K562 (cell line): ENCODE measurements around the gene IDI1. TPM values are rescaled to one million over a fixed set of nuclear protein-coding genes. Genes with fewer than 3 reads are reported as not detected.
A peak's percentile ranks its signal among the peaks of the same experiment; 100 is the strongest.

Experiments used
- BHLHE40 ChIP-seq: IDR thresholded peaks from 2 replicates; pipeline ENCODE4 v1.6.1; 2011; ENCODE audit warnings: low read length, improper control_type of control experiment
- CREB1 ChIP-seq, 2 experiments: sonication (generic) in 1 of 2; formaldehyde crosslinking in 1 of 2; IDR thresholded peaks; 2 replicates each; pipeline versions ENCODE4 v1.6.1 to v1.8.0; 2012 to 2022; ENCODE audit warnings: inconsistent platforms in 1 of 2, mild to moderate bottlenecking in 1 of 2, missing genetic modification reagents in 1 of 2, moderate library complexity in 1 of 2
- EP300 ChIP-seq: IDR thresholded peaks from 2 replicates; pipeline ENCODE4 v1.6.1; 2012; ENCODE audit warnings: low read length, improper control_type of control experiment
- FOXK2 ChIP-seq, 2 experiments: fragments of 450-650 bp; IDR thresholded peaks in 1 of 2; conservative IDR thresholded peaks in 1 of 2; 2 replicates each; pipeline ENCODE4 v1.6.1; 2016; ENCODE audit warnings: low read depth in 2 of 2, mild to moderate bottlenecking in 1 of 2
- HNRNPH1 ChIP-seq: fragments of 200-400 bp; formaldehyde crosslinking; optimal IDR thresholded peaks from 2 replicates; pipeline ENCODE3; 2017; ENCODE audit warnings: low read depth, mild to moderate bottlenecking, low read length, moderate library complexity
- KLF13 ChIP-seq: fragments of 450-650 bp; IDR thresholded peaks from 2 replicates; pipeline ENCODE4 v1.6.1; 2016; ENCODE audit warnings: missing genetic modification characterization, low read depth, mild to moderate bottlenecking, missing compliant biosample characterization, moderate library complexity, borderline replicate concordance
- NR4A1 ChIP-seq, 2 experiments: fragments of 250-450 bp in 1 of 2; fragments of 450-650 bp in 1 of 2; sonication (Bioruptor Pico) in 1 of 2; IDR thresholded peaks; 2 replicates each; pipeline versions ENCODE4 v1.4.0 to v1.6.1; 2016 to 2020; ENCODE audit warnings: mild to moderate bottlenecking in 2 of 2, missing compliant biosample characterization in 1 of 2, missing genetic modification characterization in 1 of 2, moderate library complexity in 1 of 2
- POLR2H ChIP-seq: IDR thresholded peaks from 2 replicates; pipeline ENCODE4 v1.6.1; 2016; ENCODE audit warnings: missing genetic modification characterization, low read depth, mild to moderate bottlenecking, control low read depth, missing compliant biosample characterization, moderate library complexity
- RB1 ChIP-seq: fragments of 450-650 bp; IDR thresholded peaks from 2 replicates; pipeline ENCODE4 v1.6.1; 2017; ENCODE audit warnings: low read depth, mild to moderate bottlenecking
- SAFB2 ChIP-seq: fragments of 200-400 bp; formaldehyde crosslinking; IDR thresholded peaks from 2 replicates; pipeline ENCODE4 v1.6.1; 2018; ENCODE audit warnings: borderline replicate concordance, low read length, low read depth, moderate library complexity; ENCODE audit not compliant: severe bottlenecking
- SIN3A ChIP-seq, 2 experiments: fragments of 150-350 bp in 1 of 2; IDR thresholded peaks; 2 replicates each; pipeline ENCODE4 v1.6.1; 2011 to 2016; ENCODE audit warnings: borderline replicate concordance in 2 of 2, low read depth in 2 of 2, low read length in 2 of 2, mild to moderate bottlenecking in 2 of 2, moderate library complexity in 2 of 2; ENCODE audit not compliant: control insufficient read depth in 1 of 2
- SP2 ChIP-seq: IDR thresholded peaks from 2 replicates; pipeline ENCODE4 v1.6.1; 2011; ENCODE audit warnings: mild to moderate bottlenecking, low read depth, low read length, moderate library complexity; ENCODE audit not compliant: poor library complexity, severe bottlenecking; ENCODE audit errors: extremely low read depth
- YY1 ChIP-seq, 3 experiments: IDR thresholded peaks; 2 replicates each; pipeline ENCODE4 v1.6.1; 2011; ENCODE audit warnings: low read length in 2 of 3, mild to moderate bottlenecking in 2 of 3, moderate library complexity in 2 of 3, borderline replicate concordance in 1 of 3, control low read depth in 1 of 3, low read depth in 1 of 3; ENCODE audit not compliant: insufficient read depth in 3 of 3, insufficient replicate concordance in 2 of 3, control insufficient read depth in 1 of 3, insufficient read length in 1 of 3; ENCODE audit errors: extremely low read depth in 1 of 3
- ZBTB7A ChIP-seq: IDR thresholded peaks from 2 replicates; pipeline ENCODE4 v1.6.1; 2011; ENCODE audit warnings: low read depth, mild to moderate bottlenecking, low read length, moderate library complexity, borderline replicate concordance; ENCODE audit not compliant: control insufficient read depth
- ZNF79 ChIP-seq: fragments of 250-450 bp; sonication (Bioruptor Pico); IDR thresholded peaks from 2 replicates; pipeline ENCODE4 v1.4.0; 2020; ENCODE audit warnings: low read depth, mild to moderate bottlenecking, moderate library complexity
- polyA plus RNA-seq, 8 experiments: library from polyadenylated mRNA; depleted of rRNA in 4 of 8; stranded (reverse) in 5 of 8; unstranded in 3 of 8; fragments of >200 nt; fragmentation: Nextera tagmentation in 2 of 8; fragmentation: Illumina TruSeq in 1 of 8; extraction: Ambion mirVana in 2 of 8; extraction: Trizol in 1 of 8; gene quantifications; 2 replicates each; pipeline versions ENCODE4 v1.2.1 to v1.2.3, GENCODE V29; 2011 to 2014; ENCODE audit warnings: inconsistent platforms in 1 of 8, missing spikeins in 1 of 8
- total RNA-seq, 7 experiments: library from RNA; depleted of rRNA in 6 of 7; stranded (reverse); fragments of >200 nt in 6 of 7; fragmentation: Illumina TruSeq in 2 of 7; extraction: Trizol in 2 of 7; gene quantifications; 2 replicates each; pipeline versions ENCODE4 v1.2.1 to v1.2.3, GENCODE V29; 2011 to 2021; ENCODE audit warnings: low replicate concordance in 1 of 7
- TF ChIP-seq, protein P1 (sequence below): fragments of 250-450 bp; sonication (Bioruptor Pico); IDR thresholded peaks from 2 replicates; pipeline ENCODE4 v1.5.0; 2021
- TF ChIP-seq, protein P2 (sequence below): sonication (generic); formaldehyde crosslinking; IDR thresholded peaks from 2 replicates; pipeline ENCODE4 v1.8.0; 2022; ENCODE audit warnings: mild to moderate bottlenecking, missing genetic modification reagents
- TF ChIP-seq, protein P3 (sequence below): IDR thresholded peaks from 2 replicates; pipeline ENCODE4 v1.6.1; 2014; ENCODE audit warnings: antibody characterized with exemption
- TF ChIP-seq, protein P4 (sequence below): fragments of 450-650 bp; formaldehyde crosslinking; IDR thresholded peaks from 2 replicates; pipeline ENCODE4 v1.4.0; 2020; ENCODE audit warnings: mild to moderate bottlenecking, moderate library complexity

The IDI1 gene
- total and polyA plus RNA-seq, 9 of the 15 experiments (the other 6 are each of a cell fraction or from before 2014, with no cell fraction given), result 70.0 to 265 (median 119) TPM

DNA sequence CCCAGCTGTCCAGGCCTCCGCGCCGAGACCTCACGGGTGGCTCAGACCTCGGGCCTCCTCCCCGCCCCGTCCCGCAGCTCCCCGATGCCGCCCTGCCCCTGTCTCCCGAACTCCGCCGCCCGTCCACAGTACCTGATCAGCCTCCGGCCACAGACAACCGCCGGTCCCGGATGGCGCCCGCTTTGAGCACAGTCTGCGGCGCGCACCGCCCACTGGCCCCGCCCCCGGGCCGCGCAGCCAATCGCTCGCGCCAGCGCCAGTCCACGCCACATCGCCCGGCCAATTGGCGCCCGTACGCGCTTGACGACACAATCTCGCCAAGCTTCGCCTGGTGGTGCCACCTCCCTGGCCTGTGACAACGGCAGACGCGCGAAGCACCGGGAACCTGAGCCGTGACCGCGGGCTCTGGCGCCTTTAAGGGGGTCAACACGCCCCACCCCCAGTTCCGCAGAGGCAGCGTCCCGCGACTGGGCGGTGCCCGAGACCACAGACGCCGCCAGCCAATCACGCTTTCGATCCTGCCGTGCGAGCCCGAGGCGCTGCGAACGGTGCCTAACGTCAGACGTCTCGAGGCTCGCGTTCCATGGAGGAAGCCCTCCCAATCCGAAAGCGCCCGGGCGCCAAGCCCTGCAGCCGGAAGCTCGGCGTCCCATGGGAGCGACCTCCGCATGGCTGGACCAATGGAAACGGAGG, at the start of gene IDI1 (continued):
- TF ChIP-seq, protein P1, sequence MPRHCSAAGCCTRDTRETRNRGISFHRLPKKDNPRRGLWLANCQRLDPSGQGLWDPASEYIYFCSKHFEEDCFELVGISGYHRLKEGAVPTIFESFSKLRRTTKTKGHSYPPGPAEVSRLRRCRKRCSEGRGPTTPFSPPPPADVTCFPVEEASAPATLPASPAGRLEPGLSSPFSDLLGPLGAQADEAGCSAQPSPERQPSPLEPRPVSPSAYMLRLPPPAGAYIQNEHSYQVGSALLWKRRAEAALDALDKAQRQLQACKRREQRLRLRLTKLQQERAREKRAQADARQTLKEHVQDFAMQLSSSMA (CRISPR knock-in tag), result peak; percentile 81; the same call in 1 of the 2 replicates
- TF ChIP-seq KLF13, result peak; percentile 19; the same call in 1 of the 2 replicates
- peak; percentile 90 for TF ChIP-seq POLR2H
- no peak for TF ChIP-seq ZNF79
- peak; percentile 92 for TF ChIP-seq CREB1 (IDR thresholded peaks at IDR 0.05)
- TF ChIP-seq CREB1 (CRISPR knock-in tag; IDR thresholded peaks at IDR 0.05), result peak; percentile 90
- peak in 1 of 2 experiments; percentile 60; a peak in 1 of 4 replicates for TF ChIP-seq SIN3A (IDR thresholded peaks at IDR 0.05; ENCODE audit: borderline replicate concordance in 2 of 2, control insufficient read depth in 1 of 2, low read depth in 2 of 2, low read length in 2 of 2)
- TF ChIP-seq, protein P2, sequence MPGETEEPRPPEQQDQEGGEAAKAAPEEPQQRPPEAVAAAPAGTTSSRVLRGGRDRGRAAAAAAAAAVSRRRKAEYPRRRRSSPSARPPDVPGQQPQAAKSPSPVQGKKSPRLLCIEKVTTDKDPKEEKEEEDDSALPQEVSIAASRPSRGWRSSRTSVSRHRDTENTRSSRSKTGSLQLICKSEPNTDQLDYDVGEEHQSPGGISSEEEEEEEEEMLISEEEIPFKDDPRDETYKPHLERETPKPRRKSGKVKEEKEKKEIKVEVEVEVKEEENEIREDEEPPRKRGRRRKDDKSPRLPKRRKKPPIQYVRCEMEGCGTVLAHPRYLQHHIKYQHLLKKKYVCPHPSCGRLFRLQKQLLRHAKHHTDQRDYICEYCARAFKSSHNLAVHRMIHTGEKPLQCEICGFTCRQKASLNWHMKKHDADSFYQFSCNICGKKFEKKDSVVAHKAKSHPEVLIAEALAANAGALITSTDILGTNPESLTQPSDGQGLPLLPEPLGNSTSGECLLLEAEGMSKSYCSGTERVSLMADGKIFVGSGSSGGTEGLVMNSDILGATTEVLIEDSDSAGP (CRISPR knock-in tag), result peak; percentile 90
- TF ChIP-seq, protein P3, sequence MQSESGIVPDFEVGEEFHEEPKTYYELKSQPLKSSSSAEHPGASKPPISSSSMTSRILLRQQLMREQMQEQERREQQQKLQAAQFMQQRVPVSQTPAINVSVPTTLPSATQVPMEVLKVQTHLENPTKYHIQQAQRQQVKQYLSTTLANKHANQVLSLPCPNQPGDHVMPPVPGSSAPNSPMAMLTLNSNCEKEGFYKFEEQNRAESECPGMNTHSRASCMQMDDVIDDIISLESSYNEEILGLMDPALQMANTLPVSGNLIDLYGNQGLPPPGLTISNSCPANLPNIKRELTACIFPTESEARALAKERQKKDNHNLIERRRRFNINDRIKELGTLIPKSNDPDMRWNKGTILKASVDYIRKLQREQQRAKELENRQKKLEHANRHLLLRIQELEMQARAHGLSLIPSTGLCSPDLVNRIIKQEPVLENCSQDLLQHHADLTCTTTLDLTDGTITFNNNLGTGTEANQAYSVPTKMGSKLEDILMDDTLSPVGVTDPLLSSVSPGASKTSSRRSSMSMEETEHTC, result no peak
- peak; percentile 72 to 83; a peak in 2 of 4 replicates for TF ChIP-seq FOXK2 (conservative IDR thresholded peaks at IDR 0.05 in 1 of 2, IDR thresholded peaks at IDR 0.05 in 1 of 2; ENCODE audit: low read depth in 2 of 2)
- peak; percentile 41; the same call in 1 of the 2 replicates for TF ChIP-seq RB1
- TF ChIP-seq EP300, result no peak; the same call in none of the 2 replicates
- TF ChIP-seq NR4A1 (CRISPR knock-in tag; IDR thresholded peaks at IDR 0.05), result peak; percentile 51; the same call in 1 of the 2 replicates
- no peak for TF ChIP-seq NR4A1 (tag; IDR thresholded peaks at IDR 0.05)
- peak; percentile 14; the same call in 1 of the 2 replicates for TF ChIP-seq BHLHE40
- TF ChIP-seq YY1 (IDR thresholded peaks at IDR 0.05; ENCODE audit: borderline replicate concordance in 1 of 3, control insufficient read depth in 1 of 3, extremely low read depth in 1 of 3, insufficient read depth in 3 of 3, insufficient read length in 1 of 3, insufficient replicate concordance in 2 of 3, low read depth in 1 of 3, low read length in 2 of 3), result peak in 2 of 3 experiments; percentile 51 to 60
- TF ChIP-seq, protein P4, sequence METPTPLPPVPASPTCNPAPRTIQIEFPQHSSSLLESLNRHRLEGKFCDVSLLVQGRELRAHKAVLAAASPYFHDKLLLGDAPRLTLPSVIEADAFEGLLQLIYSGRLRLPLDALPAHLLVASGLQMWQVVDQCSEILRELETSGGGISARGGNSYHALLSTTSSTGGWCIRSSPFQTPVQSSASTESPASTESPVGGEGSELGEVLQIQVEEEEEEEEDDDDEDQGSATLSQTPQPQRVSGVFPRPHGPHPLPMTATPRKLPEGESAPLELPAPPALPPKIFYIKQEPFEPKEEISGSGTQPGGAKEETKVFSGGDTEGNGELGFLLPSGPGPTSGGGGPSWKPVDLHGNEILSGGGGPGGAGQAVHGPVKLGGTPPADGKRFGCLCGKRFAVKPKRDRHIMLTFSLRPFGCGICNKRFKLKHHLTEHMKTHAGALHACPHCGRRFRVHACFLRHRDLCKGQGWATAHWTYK (CRISPR knock-in tag), result no peak; the same call in 1 of the 2 replicates
- TF ChIP-seq SP2, result peak; percentile 42
- peak; percentile 36 for TF ChIP-seq SAFB2
- no peak for TF ChIP-seq HNRNPH1
- 0 out of 2 replicates have a peak, but pooled peaks have one; percentile 43 for TF ChIP-seq ZBTB7A
